HG02885 (cell line): ENCODE results near the gene KPNA3.
"Not testable (repeated sequence)": the region's sequence is repeated elsewhere in the genome, so short reads cannot be mapped to it uniquely, and the experiment has no call there.

ENCODE experiments used
- ATAC-seq: cut with Tn5 transposase; IDR thresholded peaks from one replicate; pipeline ENCODE4 v1.9.1; 2021; ENCODE audit warnings: mild to moderate bottlenecking; ENCODE audit not compliant: unreplicated experiment, poor library complexity

Gene KPNA3

DNA sequence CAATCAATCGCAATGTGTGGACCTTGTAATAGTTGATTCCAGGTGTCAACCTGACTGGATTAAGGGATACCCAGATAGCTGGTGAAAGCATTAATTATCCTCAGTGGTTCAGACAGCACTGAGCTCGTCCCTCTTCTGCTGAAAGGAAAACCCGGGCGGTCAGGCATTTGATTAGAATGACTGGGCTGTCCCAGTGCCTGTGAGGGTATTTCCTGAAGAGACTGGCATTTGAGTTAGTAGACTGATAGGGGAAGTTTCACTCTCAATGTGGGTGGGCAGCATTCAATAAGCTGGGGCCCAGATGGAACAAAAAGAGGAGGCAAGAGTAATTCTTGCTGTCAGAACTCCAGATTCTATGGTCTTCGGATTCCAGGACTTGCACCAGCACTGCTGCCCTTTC lies 31.9 kb downstream of the KPNA3 start:
- peak; percentile 40 for ATAC-seq

DNA sequence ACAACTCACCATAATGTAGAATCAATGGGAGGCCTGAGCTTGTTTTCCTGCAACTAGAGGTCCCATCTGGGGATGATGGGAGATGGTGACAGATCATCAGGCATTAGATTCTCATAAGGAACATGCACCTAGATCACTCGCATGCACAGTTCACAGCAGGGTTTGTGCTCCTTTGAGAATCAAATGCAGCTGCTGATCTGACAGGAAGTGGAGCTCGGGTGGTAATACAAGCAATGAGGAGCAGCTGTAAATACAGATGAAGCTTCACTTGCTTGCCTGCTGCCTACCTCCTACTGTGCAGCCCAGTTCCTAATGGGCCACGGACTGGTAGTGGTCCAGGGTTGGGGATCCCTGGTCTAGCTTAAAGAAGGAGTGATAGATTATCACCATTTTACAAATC lies 33.0 kb downstream of the KPNA3 start:
- peak; percentile 58 for ATAC-seq

DNA sequence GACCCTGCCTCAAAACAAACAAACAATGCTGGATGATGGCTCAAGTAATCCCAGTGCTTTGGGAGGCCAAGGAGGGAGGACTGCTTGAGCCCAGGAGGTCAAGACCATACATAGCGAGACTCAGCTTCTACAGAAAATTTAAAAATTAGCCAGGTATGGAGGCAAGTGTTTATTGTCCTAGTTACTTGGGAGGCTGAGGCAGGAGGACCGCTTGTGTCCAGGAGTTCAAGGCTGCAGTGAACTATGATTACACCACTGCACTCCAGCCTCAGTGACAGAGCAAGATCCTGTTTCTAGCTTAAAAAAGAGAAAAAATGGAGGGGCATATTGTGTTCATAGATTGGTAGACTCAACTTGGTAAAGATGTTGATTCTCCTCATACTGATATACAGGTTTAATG lies 36.2 kb downstream of the KPNA3 start:
- no peak for ATAC-seq

DNA sequence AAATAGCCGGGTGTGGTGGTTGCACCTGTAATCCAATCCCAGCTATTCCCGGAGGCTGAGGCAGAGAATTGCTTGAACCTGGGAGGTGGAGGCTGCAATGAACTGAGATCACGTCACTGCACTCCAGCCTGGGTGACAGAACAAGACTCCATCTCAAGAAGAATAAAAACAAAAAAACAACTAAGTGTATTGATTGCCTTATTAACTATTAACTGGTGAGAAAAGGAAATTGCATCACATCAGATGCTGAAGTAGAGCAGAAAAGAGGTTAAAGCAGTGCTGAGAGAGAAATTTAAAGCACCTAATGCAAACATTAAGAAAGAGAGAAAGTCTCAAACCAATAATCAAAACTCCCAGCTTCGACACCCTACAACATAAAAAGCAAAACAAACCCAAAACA lies 38.3 kb downstream of the KPNA3 start:
- no peak for ATAC-seq

DNA sequence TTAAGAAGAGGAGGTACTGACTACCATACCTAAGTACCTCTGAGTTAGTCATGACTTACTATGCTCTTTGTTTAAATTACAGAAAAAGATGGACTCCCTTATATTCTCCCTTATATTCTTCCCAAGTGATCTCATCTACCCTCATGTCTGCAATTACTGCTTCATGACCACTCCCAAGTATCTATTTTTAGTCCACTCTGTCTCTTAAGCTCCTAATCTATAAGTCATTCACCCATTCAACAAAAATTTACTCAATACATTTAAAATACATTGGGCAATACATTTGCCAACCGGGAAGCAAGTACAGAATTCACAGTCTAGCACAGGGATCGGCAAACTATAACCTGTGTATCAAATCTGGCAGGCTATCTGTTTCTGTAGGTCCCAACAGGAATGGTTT lies 42.6 kb downstream of the KPNA3 start:
- no peak for ATAC-seq

DNA sequence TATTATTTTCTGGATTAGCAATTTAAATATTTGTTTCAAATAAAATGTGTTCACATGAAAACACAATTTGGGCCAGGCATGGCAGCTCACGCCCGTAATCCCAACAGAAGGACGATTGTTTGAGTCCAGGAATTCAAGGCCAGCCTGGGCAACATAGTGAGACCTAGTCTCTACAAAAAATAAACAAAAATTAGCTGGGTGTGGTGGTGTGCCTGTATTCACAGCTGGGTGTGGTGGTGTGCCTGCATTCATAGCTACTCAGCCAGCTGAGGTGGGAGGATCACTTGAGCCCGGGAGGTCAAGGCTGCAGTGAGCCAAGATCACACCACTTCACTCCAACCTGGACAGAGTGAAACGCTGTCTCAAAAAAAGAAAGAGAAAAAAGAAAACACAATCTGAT lies 46.4 kb downstream of the KPNA3 start:
- no peak for ATAC-seq

DNA sequence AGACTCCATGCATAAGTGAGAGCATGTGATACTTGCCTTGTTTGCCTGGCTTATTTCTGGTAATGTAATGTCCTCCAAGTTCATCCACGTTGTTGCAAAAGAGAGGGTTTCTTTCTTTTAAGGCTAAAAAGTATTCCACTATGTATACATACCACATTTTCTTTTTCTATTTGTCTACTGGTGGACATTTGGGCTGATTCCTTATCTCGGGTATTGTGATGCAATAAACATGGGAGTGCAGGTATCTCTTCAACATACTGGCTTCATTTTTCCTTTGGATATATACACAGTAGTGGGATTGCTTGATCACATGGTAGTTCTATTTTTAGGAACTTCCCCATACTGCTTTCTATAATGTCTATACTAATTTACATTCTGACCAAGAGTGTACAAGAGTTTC lies 51.6 kb downstream of the KPNA3 start:
- no peak for ATAC-seq

DNA sequence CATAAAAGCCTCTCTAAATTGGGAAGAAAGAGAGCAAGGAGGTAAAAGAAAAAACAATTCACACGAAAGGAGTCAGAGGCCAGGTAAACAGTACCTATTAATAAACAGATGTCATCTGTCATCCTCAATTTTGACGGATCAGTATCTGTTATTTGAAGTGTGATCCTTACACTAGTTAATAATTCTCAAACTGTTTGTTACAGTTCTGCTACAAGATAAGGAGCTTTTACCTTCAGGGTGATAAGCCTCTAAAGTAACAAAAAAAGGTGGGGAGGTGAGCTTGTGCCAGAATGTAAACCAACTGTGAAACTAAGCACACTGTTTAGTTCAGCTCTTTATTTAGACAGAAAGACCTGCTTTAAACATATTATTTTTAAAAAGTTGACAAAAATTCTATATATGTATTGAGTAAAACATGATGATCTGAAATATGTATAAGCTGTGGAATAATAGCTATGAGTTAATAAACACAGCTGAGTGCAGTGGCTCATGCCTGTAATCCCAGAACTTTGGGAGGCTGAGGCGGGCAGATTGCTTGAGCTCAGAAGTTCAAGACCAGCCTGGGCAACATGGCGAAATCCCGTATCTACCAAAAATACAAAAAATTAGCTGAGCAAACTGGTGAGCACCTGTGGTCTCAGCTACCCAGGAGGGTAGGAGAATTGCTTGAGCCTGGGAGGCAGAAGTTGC lies 52.8 kb downstream of the KPNA3 start:
- no peak for ATAC-seq

DNA sequence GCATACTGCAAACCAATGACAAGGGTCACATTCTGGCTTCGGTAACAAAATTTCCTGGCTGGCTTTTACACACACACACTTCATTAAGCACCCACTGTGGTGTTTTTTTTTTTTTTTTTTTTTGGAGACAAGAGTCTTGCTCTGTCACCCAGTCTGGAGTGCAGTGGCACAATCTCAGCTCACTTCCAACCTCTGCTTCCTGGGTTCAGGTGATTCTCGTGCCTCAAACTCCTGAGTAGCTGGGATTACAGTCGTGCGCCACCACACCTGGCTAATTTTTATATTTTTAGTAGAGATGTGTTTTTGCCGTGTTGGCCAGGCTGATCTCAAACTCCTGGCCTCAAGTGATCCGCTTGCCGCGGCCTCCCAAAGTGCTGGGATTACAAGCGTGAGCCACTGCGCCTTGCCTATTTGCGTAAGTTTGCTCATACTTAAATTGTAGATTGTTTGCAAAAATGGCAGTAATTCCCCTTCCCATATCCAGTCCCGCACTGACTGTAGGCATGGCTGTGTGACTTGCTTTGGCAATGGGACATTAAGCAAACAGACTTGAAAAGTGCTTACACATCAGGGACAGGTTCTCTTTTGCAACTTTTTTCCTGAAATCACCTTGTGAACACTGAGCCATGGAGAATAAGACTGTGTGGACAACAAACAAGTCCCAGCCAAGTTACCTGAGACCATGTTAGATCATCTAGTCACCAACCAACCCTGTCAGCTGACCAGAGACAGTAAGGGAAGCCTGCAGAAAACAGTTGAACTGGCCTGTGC lies 59.1 kb downstream of the KPNA3 start:
- ATAC-seq, result no peak

DNA sequence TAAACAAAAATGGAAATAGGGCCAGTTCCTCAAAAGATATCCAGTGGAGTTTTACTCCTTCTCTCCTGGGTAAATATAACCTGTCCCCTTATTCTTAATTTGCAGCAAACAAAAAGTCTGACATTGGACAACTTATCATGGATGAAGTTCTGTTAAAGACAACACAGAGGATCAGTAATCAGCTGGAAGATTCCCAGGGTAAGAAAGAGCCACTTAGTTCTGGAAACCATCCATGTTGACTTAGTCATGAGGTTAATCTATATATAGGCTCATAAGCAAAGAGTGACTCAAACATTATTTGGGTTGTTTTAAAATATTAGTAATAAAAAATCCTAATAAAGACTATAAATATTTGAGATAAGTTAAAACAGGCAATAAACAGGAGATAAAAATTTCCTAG lies 60.7 kb downstream of the KPNA3 start:
- no peak for ATAC-seq

DNA sequence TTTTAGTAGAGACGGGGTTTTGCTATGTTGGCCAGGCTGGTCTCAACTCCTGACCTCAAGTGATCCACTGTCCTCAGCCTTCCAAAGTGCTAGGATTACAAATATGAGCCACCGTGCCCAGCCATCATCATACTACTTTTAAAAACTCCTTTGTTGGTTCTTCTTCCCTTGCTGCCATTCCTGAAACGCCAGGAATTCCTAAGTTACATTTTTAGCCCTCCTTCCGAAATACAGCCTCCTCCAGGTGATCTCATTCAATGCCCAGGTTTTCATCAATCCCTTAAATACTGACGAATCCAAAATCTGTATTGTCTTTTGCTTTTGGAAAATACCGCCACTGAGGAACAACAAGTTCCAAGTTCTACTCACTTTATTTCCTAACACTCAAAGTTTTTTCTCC lies 75.9 kb downstream of the KPNA3 start:
- no peak for ATAC-seq

DNA sequence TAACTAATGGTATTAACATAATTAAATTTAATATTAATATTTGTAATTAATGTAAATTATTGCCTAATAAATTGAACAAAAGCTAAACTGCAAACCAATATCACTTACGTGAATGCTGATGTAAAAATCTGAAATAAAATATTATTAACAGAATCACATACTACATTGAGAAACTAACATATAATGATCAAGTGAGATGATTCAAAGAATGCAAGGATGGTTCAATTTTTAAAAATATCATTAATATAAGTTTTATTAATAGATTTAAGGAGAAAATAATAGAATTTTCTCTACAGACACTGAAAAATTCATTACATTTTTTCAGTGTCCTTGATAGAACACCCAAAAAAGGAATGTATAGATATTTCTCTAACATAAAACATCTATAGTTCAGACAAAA lies 77.7 kb downstream of the KPNA3 start:
- ATAC-seq, result no peak

DNA sequence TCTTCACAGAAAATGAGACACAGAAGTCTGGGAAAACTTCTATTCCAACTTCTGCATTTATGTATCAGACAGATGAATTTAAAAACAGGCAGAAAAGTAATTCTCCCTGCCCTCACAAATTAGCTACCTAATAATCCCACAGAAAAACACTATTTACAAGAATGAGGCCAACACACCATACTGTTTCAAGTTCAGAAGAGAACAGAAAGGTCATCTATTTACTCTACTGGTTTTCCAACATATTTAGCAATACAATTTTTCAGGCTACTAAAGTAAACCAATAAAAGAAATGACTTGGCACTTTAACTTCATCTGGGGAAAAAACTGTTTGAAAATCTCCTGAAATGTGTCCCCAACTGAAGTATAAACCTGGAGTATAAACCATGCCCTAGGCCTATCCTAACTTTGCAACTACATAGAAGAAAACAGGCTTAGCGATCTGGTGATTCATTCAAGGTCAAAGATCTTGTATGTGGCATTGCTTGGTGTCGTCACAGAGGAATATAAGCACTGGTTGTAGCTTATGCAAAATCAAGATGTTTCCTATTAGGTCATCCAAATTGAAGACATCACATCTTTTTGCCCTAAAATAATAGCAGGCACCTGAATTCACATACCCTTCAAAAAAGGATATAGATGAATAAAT lies 81.1 kb downstream of the KPNA3 start:
- no peak for ATAC-seq

DNA sequence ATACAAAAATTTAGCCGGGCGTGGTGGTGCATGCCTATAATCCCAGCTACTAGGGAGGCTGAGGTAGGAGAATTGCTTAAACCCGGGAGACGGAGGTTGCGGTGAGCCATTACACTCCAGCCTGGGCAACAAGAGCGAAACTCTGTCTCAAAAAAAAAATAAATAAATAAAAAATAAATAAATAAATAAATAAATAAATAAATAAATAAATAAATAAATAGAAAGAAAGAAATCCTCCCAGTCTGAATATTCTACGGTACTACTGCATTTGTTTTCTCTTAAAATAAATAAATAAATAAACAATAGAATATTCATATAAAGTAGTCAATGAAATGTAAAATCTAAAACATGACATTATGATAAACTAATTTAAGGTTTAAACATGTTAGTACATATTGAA lies 88.2 kb downstream of the KPNA3 start:
- ATAC-seq, result not testable (repeated sequence)

DNA sequence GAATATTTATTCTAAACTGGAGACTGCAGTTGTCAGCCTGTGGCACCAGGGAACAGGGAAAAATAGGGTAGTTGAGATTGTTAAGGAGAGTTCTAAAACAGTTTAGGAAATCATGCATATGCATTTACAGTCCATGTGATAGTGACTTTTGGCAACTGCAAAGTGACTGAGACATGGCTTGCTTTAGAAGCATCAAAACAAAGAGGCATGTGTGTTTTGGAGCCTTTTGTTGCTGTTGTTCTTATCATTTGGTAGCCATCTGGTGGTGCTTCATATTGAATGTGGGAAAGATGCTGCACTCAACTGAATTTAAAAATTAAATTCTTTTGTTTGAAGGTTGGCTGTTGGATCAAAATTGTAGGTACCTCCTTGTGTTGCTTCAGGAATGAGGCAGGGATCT lies 91.0 kb downstream of the KPNA3 start:
- no peak for ATAC-seq

DNA sequence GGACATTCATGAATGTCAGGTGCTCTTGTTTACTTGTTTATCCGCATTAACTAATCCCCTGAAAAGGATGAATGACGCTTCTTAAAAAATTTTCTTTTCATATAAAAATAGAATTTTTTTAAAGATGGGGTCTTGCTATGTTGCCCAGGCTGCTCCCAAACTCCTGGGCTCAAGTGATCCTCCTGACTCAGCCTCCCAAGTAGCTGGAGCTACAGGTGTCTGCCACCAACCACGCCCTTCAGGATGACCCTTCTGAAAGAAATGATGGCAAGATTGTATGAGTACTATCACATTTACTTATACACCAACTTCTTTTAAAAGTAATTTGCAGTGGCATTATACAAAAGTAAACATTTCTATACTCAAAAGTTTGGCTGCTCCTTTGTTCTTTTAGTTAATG lies 95.0 kb downstream of the KPNA3 start:
- ATAC-seq, result no peak

DNA sequence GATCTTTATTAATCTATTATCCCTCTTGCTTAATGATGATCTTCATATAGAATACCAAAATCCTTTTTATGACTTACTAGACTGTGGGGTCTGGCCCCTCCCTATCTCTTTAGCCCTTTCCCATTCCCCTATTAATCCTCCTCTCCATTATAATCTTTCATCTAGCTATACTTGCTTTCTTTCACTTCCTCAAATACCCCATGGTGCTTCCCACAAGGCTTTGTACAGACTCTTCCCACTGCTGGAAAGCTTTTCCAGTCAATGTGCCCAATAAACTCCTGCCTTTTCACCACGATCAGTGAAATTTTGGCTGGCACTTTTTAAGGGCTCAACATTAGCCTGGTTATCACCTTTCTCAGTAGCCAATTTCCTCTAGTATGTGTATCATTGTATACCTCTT lies 98.0 kb downstream of the KPNA3 start:
- ATAC-seq, result no peak

DNA sequence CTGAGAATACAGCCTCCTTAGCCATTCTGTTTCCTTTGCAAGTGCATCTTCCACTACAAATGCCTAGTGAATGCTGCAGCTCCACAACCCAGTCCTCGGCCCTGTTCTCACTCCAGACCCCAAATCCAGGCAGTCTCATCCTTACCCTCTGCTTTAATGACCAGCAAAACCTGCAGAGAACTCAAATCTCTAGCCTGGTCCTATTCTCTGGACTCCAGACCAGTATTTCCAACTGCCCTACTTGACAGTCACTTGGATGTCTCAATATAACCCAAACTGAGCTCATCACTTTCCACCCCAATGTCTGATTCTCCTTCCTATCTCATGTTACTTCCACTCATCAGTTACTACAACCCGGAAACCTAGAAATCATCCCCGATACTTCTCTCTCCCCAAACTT lies 98.6 kb downstream of the KPNA3 start:
- ATAC-seq, result no peak

DNA sequence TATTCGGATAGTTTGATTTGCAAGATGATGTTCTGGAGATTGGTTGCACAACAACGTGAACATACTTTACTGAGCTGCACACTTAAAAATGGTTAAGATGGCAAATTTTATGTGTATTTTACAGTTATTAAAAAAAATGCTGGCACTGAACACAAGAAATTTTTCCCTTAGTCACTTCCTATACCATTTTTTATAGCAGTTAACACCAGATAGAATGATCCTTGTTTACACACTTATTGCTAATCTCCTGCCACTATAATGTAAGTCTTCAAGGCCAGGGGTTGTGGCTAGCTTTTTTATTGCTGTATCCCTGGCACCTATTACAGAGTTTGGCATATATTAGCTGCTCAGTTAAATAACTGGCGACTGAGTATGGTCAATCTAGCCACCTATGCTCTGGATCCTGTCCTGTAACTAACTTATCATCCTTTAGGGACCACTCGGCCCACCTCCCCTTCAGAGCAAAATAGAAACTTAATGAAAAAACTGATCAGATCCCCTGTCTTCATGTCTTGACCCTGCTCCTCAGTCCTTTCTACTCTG lies 99.2 kb downstream of the KPNA3 start:
- ATAC-seq, result no peak

DNA sequence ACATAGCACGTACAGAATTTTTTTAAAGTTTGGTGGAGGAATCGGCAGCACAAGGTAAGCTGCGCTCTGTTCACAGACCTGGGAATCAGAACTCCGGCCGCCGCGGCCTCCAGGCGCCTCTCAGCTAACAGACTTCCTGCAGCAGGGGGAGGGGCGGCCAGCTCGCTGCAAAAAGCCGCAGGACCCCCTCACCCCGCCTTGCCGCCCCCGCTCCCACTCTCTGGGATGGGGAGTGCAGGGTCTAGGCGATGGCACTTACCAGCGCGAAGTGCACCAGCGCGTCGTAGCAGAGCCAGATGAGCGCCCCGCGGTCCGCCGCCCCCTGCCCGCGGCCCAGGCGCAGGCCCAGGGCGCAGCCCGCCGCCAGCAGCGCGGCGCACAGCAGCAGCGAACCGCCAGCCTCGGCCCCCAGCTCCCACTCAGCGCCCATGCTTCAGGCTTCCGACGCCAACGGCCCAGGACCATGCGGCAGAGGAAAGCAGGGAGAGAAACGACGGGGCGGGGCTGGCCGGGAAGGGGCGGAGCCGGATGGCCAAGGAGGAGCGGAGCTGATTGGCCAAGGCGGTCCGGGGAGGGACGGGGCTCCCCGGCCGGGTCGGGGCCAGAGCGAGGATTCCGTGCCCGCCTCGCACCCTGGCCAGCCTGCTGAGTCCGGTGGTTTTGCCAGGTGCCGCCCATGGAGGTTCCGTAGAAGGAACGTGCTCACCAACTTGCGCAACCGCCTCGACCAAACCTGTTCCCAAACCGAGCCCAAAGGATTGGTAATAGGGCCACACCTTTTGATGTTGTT lies 101.3 kb downstream of the KPNA3 start, which contains the start of gene EBPL:
Gene EBPL, minus strand, starts transcription at position 492 of the 790 bp plus-strand sequence. Its CDS starts 62 bp downstream, at position 430.
- ATAC-seq, result peak; percentile 99
